SJSA1 (cell line): Measurements from ENCODE around the gene PLCL1. TPM values are rescaled to one million over a fixed set of nuclear protein-coding genes. Genes with fewer than 3 reads are reported as not detected.

ENCODE experiments used
- DNase-seq, 2 experiments: peaks; one replicate each; pipeline ENCODE4 v3.0.0-alpha.2; 2015 to 2020; ENCODE audit warnings: low spot score in 2 of 2, low read depth in 1 of 2
- H3K27ac ChIP-seq: fragments of 250-450 bp; sonication (Bioruptor Pico); 2 replicates; pipeline ENCODE4 v1.5.1; 2020; ENCODE audit warnings: mild to moderate bottlenecking, moderate library complexity
- H3K27me3 ChIP-seq: fragments of 250-450 bp; sonication (Bioruptor Pico); replicated peaks from 2 replicates; pipeline ENCODE4 v1.5.1; 2020; ENCODE audit warnings: mild to moderate bottlenecking, moderate library complexity
- H3K36me3 ChIP-seq: fragments of 250-450 bp; sonication (Bioruptor Pico); 2 replicates; pipeline ENCODE4 v1.5.1; 2020; ENCODE audit warnings: mild to moderate bottlenecking
- H3K4me1 ChIP-seq: fragments of 250-450 bp; sonication (Bioruptor Pico); replicated peaks from 2 replicates; pipeline ENCODE4 v1.6.1; 2021; ENCODE audit warnings: mild to moderate bottlenecking
- H3K4me3 ChIP-seq: fragments of 250-450 bp; sonication (Bioruptor Pico); 2 replicates; pipeline ENCODE4 v1.5.1; 2020; ENCODE audit warnings: mild to moderate bottlenecking
- H3K9me3 ChIP-seq: fragments of 250-450 bp; sonication (Bioruptor Pico); replicated peaks from 2 replicates; pipeline ENCODE4 v1.5.1; 2020; ENCODE audit warnings: mild to moderate bottlenecking
- total RNA-seq: library from RNA; depleted of rRNA; stranded (reverse); fragments of >200 nt; shearing (Covaris generic); gene quantifications from 2 replicates; pipeline ENCODE4 v1.2.3, GENCODE V29; 2014

The PLCL1 gene
- total RNA-seq, 1 experiment from 2014 or later, result 0.03 TPM

GRCh38 chr2:197958592-197959150 lies 154.3 kb downstream of the PLCL1 start:
- Histone ChIP-seq H3K4me3 (no peak overlapping the region), H3K27me3 (no peaks in the 10 kb centered on the region), H3K36me3 (no peaks in the 10 kb centered on the region), H3K9me3 (no peaks in the 10 kb centered on the region), H3K4me1 (no peaks in the 10 kb centered on the region), H3K27ac (no peak overlapping the region)
- no peak for DNase-seq

GRCh38 chr2:197959383-197959782 lies 155.0 kb downstream of the PLCL1 start:
- no peak for DNase-seq
- Histone ChIP-seq H3K27me3 (no peaks in the 10 kb centered on the region), H3K9me3 (no peaks in the 10 kb centered on the region)

GRCh38 chr2:197960786-197961185 lies 156.4 kb downstream of the PLCL1 start:
- no peaks in the 10 kb centered on the region for H3K36me3 ChIP-seq
- DNase-seq, result no peak
- H3K9me3 ChIP-seq, result no peaks in the 10 kb centered on the region
- H3K4me3 ChIP-seq, result no peak overlapping the region
- no peak overlapping the region for H3K27ac ChIP-seq
- H3K4me1 ChIP-seq, result no peaks in the 10 kb centered on the region
- no peaks in the 10 kb centered on the region for H3K27me3 ChIP-seq

More at GRCh38 chr2:197959383-197959782, 155.0 kb downstream of the PLCL1 start:
- H3K4me1 ChIP-seq, result no peaks in the 10 kb centered on the region
- no peak overlapping the region for H3K4me3 ChIP-seq
- no peaks in the 10 kb centered on the region for H3K36me3 ChIP-seq
- H3K27ac ChIP-seq, result no peak overlapping the region

GRCh38 chr2:197964720-197965119 lies 160.3 kb downstream of the PLCL1 start:
- Histone ChIP-seq H3K27me3 (no peaks in the 10 kb centered on the region), H3K27ac (no peak overlapping the region)

GRCh38 chr2:197965756-197966155 lies 161.4 kb downstream of the PLCL1 start:
- Histone ChIP-seq H3K27me3 (no peaks in the 10 kb centered on the region), H3K36me3 (no peaks in the 10 kb centered on the region), H3K4me1 (no peaks in the 10 kb centered on the region), H3K4me3 (no peak overlapping the region), H3K27ac (no peak overlapping the region), H3K9me3 (no peaks in the 10 kb centered on the region)
- DNase-seq, result no peak

More at GRCh38 chr2:197964720-197965119, 160.3 kb downstream of the PLCL1 start:
- no peak overlapping the region for H3K4me3 ChIP-seq
- H3K4me1 ChIP-seq, result no peaks in the 10 kb centered on the region
- no peaks in the 10 kb centered on the region for H3K36me3 ChIP-seq
- H3K9me3 ChIP-seq, result no peaks in the 10 kb centered on the region
- no peak for DNase-seq

DNA sequence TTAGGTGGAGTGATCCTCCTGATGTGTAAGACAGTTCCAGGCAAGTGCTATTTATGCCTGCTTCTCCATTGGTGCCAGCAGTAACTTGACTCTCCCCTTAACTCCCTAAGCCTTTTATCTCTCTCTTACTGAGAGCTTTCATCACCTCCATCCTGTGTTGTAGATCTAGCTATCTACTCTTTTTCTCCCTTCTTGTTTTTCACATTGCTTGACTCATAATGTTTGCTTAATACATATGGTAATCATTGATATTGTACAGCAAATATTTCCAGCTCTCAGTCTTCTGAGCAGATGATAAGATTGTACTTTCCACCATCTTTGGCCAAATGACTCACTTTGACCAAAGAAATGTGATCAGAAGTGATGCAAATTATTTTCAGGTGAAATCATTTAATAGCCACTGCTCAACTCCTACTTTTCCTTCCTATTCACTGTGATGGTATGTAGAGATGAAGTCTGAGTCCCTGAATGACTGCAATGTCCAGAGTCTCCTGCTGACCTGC lies 165.0 kb downstream of the PLCL1 start:
- no peaks in the 10 kb centered on the region for H3K27me3 ChIP-seq
- H3K4me1 ChIP-seq, result no peaks in the 10 kb centered on the region
- no peaks in the 10 kb centered on the region for H3K9me3 ChIP-seq
- no peaks in the 10 kb centered on the region for H3K36me3 ChIP-seq
- no peak overlapping the region for H3K4me3 ChIP-seq
- no peak overlapping the region for H3K27ac ChIP-seq
- DNase-seq, result no peak

DNA sequence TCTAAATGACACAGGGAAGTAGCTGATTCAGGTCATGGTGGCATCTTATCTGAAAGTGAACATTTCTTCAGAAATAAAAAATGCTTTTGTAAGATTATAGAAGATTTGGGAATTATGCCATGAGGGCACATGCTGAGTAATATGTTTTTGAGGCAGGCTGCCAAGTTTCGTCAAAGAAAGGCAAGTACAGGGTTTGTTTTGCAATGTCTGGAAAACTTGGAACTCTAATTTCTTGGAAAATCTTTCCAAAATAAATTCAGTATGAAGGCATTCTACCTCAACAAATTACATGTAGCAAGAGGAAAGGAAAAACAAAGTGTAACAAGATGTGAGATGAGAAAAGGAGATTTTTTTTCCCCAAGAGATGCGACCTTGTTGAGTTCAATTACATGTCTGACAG lies 167.7 kb downstream of the PLCL1 start:
- Histone ChIP-seq H3K27me3 (no peaks in the 10 kb centered on the region), H3K27ac (no peak overlapping the region), H3K9me3 (no peaks in the 10 kb centered on the region), H3K4me3 (no peak overlapping the region), H3K36me3 (no peaks in the 10 kb centered on the region), H3K4me1 (no peaks in the 10 kb centered on the region)
- no peak for DNase-seq

DNA sequence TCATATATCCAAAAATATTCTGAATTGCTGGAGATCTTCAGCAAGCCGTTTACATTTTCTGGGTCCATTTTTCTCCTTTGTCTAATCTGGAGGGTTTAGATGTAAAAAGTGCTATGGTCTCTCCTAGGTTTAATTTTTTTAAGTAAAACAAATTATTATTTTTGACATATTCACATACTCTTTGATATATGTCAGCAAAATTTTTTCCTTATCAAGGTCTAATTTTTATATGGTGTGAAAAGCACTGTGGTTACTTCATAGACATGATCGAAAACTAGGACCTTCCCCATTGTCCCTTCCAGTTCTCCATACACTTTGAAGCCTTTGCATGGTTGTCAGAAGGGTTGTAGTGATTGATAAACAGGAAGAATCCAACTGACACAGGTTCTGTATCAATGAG lies 168.2 kb downstream of the PLCL1 start:
- DNase-seq, result no peak
- Histone ChIP-seq H3K36me3 (no peaks in the 10 kb centered on the region), H3K9me3 (no peaks in the 10 kb centered on the region), H3K27me3 (no peaks in the 10 kb centered on the region), H3K4me1 (no peaks in the 10 kb centered on the region), H3K4me3 (no peak overlapping the region), H3K27ac (no peak overlapping the region)

DNA sequence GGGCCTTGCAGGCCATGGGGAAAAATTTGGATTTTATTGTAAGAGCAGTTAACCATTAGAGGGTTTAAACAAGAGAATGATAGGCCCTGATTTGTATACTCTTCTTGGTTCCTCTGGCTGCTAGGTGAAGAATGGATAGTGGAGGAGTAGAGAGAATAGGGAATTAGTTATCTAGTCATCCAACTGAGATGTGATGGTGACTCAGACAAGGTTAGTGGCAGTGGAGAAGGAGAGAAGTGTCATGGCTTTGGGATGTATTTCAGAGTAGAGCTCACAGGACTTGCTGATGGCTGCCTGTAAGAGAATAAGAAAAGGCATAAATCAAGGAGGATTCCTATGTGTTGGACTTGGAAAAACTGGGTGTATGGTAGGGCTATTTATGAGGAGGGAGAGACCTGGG lies 169.4 kb downstream of the PLCL1 start:
- no peaks in the 10 kb centered on the region for H3K36me3 ChIP-seq
- H3K4me1 ChIP-seq, result no peaks in the 10 kb centered on the region
- H3K9me3 ChIP-seq, result no peaks in the 10 kb centered on the region
- H3K27ac ChIP-seq, result no peak overlapping the region
- no peak for DNase-seq
- no peak overlapping the region for H3K4me3 ChIP-seq
- H3K27me3 ChIP-seq, result no peaks in the 10 kb centered on the region

DNA sequence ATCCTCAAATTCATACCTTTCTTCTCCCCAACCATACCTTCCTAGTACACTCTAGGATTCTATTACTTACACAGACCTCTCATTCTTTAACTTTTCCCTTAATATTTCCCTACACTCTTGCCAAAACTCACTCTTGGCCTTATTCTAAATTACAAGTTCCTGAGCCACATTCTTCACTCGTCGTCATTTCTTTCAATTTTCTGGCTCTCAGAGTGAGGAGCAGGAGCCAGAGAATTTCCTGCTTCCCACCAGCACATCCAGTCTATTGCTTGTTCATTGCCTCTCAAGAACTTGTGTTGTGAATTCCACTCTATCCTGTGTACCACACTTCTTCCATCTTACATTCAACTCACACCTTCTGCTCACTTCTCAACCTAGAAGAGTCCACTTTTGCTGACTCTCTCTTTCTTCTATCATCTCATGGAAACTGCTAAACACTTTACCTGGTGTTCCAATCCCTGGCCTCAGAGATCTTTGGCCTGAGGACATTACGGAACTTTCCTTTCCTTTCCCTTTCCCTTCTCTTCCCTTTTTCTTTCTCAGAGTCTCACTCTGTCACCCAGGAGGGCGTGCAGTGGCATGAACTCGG lies 171.6 kb downstream of the PLCL1 start:
- no peaks in the 10 kb centered on the region for H3K4me1 ChIP-seq
- no peaks in the 10 kb centered on the region for H3K27me3 ChIP-seq
- H3K27ac ChIP-seq, result no peak overlapping the region
- H3K4me3 ChIP-seq, result no peak overlapping the region
- DNase-seq, result no peak
- no peaks in the 10 kb centered on the region for H3K9me3 ChIP-seq
- H3K36me3 ChIP-seq, result no peaks in the 10 kb centered on the region

DNA sequence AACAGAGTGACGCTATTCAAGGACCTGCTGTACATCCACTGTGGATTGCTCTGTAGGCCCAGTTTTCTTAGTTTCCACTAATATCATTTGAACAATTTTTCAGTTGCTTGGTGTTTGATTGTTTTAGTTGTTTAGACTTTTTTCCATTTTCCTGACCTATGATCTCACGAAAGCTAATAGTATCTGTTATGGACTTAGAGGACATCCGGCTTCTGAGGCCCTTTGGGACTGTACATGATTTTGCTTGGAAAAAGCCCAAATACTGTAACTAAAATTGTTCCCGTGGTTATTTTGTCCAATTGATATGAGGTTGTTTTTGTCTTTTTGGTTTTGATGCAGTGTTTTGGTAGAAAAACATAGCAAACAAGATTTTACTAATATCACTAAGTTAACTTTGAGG lies 174.6 kb downstream of the PLCL1 start:
- Histone ChIP-seq H3K9me3 (no peaks in the 10 kb centered on the region), H3K4me1 (no peaks in the 10 kb centered on the region), H3K4me3 (no peak overlapping the region), H3K27me3 (no peaks in the 10 kb centered on the region), H3K36me3 (no peaks in the 10 kb centered on the region), H3K27ac (no peak overlapping the region)
- DNase-seq, result no peak

DNA sequence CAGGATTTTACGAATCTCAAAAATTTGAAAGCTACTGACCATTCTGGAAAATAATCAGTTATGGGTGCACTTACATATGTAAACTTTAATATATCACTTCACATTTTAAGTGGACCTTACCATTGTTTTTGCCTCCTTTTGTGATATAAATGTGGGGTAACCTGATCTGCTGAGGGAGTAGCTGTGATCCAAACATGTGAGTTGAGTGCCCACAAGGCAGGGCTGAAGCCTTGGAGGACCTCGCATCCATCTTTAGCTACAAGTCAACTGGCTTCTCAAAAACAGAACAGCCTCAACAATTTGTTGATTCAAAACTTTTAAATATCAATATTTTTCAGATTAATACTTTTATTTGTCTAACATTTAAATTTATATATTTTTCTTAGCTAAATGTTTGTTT lies 178.2 kb downstream of the PLCL1 start:
- Histone ChIP-seq H3K9me3 (no peaks in the 10 kb centered on the region), H3K27me3 (no peaks in the 10 kb centered on the region), H3K27ac (no peak overlapping the region), H3K36me3 (no peaks in the 10 kb centered on the region), H3K4me1 (no peaks in the 10 kb centered on the region), H3K4me3 (no peak overlapping the region)
- DNase-seq, result no peak

GRCh38 chr2:197985029-197985638 lies 180.7 kb downstream of the PLCL1 start:
- Histone ChIP-seq H3K4me3 (no peak overlapping the region), H3K4me1 (no peaks in the 10 kb centered on the region), H3K27ac (no peak overlapping the region), H3K36me3 (no peaks in the 10 kb centered on the region), H3K9me3 (no peaks in the 10 kb centered on the region), H3K27me3 (no peaks in the 10 kb centered on the region)
- DNase-seq, result no peak

GRCh38 chr2:197986977-197987376 lies 182.6 kb downstream of the PLCL1 start:
- H3K27ac ChIP-seq, result no peak overlapping the region
- H3K9me3 ChIP-seq, result no peaks in the 10 kb centered on the region
- DNase-seq, result no peak
- no peaks in the 10 kb centered on the region for H3K36me3 ChIP-seq
- no peak overlapping the region for H3K4me3 ChIP-seq
- no peaks in the 10 kb centered on the region for H3K27me3 ChIP-seq
- no peaks in the 10 kb centered on the region for H3K4me1 ChIP-seq
